Activated B cell treated with CpG ODN at 0.5 μM for 24 hours (primary cell): ENCODE results near the gene ALOX5AP. TPM values are rescaled to one million over a fixed set of nuclear protein-coding genes. Genes with fewer than 3 reads are reported as not detected.

ENCODE experiments used
- ATAC-seq: fragments of 200-7000 bp; cut with Tn5 transposase; one replicate; pipeline ENCODE4 v1.10.0; 2021; ENCODE audit warnings: low read depth, mild to moderate bottlenecking, moderate library complexity
- CTCF ChIA-PET: fragments of 350-600 bp; sonication (Branson Sonifier 250); formaldehyde crosslinking; loops from one replicate; lab custom pipeline; 2021; ENCODE audit warnings: antibody characterized with exemption; lab: Charles Lee
- POLR2A ChIA-PET: fragments of 350-600 bp; sonication (Branson Sonifier 250); formaldehyde crosslinking; loops from one replicate; lab custom pipeline; 2021; ENCODE audit warnings: antibody characterized with exemption; lab: Charles Lee
- DNase-seq: peaks from one replicate; pipeline ENCODE4 v3.0.0; 2022
- H3K27ac Mint-ChIP-seq: one replicate; pipeline ENCODE4 v1.8.0; 2020; ENCODE audit warnings: mixed read lengths
- H3K27me3 Mint-ChIP-seq: one replicate; pipeline ENCODE4 v1.8.0; 2021; ENCODE audit warnings: mixed read lengths
- H3K36me3 Mint-ChIP-seq: one replicate; pipeline ENCODE4 v1.8.0; 2021; ENCODE audit warnings: low read depth, mixed read lengths
- H3K4me1 Mint-ChIP-seq: one replicate; pipeline ENCODE4 v1.8.0; 2021; ENCODE audit warnings: mixed read lengths
- H3K4me3 Mint-ChIP-seq: one replicate; pipeline ENCODE4 v1.8.0; 2020; ENCODE audit warnings: mild to moderate bottlenecking, mixed read lengths
- H3K9me3 Mint-ChIP-seq: one replicate; pipeline ENCODE4 v1.8.0; 2020; ENCODE audit warnings: mixed read lengths
- intact Hi-C: fragments of 100-400 bp; cut with micrococcal nuclease; formaldehyde crosslinking; loops from one replicate; pipeline ENCODE4 v1.15.1; 2024
- total RNA-seq: library from RNA; stranded (reverse); gene quantifications from 2 replicates; pipeline ENCODE4 v1.2.3, GENCODE V29; 2022
- TF ChIP-seq, protein P1 (sequence below): fragments of 200-600 bp; IDR thresholded peaks from one replicate; pipeline ENCODE4 v1.8.0; 2022; ENCODE audit warnings: antibody characterized with exemption, mild to moderate bottlenecking

ALOX5AP gene
- total RNA-seq, 1 donor from 2014 or later, result 59.7 TPM

GRCh38 chr13:30800107-30800506, 64.8 kb downstream of the ALOX5AP start:
- Mint-ChIP-seq H3K4me1 (peaks cover 31% of the 10 kb centered on the region), H3K9me3 (no peaks in the 10 kb centered on the region), H3K4me3 (no peak overlapping the region), H3K27me3 (no peaks in the 10 kb centered on the region), H3K36me3 (no peaks in the 10 kb centered on the region), H3K27ac (no peak overlapping the region)
- no peak for ATAC-seq
- DNase-seq, result no peak
- intact Hi-C loops, result loop anchor here (10.0 kb wide), 1 partner anchor 155 kb away; no protein-coding TSS in a partner anchor
- TF ChIP-seq, protein P1, sequence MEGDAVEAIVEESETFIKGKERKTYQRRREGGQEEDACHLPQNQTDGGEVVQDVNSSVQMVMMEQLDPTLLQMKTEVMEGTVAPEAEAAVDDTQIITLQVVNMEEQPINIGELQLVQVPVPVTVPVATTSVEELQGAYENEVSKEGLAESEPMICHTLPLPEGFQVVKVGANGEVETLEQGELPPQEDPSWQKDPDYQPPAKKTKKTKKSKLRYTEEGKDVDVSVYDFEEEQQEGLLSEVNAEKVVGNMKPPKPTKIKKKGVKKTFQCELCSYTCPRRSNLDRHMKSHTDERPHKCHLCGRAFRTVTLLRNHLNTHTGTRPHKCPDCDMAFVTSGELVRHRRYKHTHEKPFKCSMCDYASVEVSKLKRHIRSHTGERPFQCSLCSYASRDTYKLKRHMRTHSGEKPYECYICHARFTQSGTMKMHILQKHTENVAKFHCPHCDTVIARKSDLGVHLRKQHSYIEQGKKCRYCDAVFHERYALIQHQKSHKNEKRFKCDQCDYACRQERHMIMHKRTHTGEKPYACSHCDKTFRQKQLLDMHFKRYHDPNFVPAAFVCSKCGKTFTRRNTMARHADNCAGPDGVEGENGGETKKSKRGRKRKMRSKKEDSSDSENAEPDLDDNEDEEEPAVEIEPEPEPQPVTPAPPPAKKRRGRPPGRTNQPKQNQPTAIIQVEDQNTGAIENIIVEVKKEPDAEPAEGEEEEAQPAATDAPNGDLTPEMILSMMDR, result no peak
- POLR2A ChIA-PET, result interaction anchor here (0.7 kb wide), 1 partner anchor 88 kb away, joined by 3 read pairs; no protein-coding TSS in a partner anchor
- CTCF ChIA-PET, result no interaction called here

DNA sequence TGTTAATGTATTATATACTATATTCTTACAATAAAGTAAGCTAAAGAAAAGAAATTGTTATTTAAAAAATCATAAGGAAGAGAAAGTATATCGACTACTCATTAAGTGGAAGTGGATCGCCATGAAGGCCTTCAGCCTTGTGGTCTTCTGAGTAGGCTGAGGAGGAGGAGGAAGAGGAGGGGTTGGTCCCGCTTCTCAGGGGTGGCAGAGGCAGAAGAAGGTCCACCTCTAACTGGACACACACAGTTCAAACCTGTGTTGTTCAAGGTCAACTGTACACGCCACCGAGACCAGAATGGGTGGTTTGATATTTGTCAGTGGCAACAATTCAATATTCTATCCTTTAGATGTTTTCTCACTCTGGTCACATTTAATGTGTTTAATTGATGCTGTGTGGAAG, 67.2 kb downstream of the ALOX5AP start:
- TF ChIP-seq, protein P1, result no peak
- intact Hi-C loops, result loop anchor here (1.0 to 10.0 kb wide), 6 partner anchors 62 to 547 kb away; no protein-coding TSS in a partner anchor
- H3K36me3 Mint-ChIP-seq, result no peaks in the 10 kb centered on the region
- peaks cover 11% of the 10 kb centered on the region for H3K4me1 Mint-ChIP-seq
- DNase-seq (no peak), ATAC-seq (peak; percentile 13)
- no peak overlapping the region for H3K27ac Mint-ChIP-seq
- ChIA-PET CTCF (interaction anchor here (1.1 to 2.7 kb wide), 8 partner anchors 120 to 670 kb away, joined by 3 to 15 read pairs (median 4); no protein-coding TSS in a partner anchor), POLR2A (no interaction called here)
- H3K27me3 Mint-ChIP-seq, result no peaks in the 10 kb centered on the region
- peak overlapping the region; percentile 73 for H3K4me3 Mint-ChIP-seq
- no peaks in the 10 kb centered on the region for H3K9me3 Mint-ChIP-seq

- H3K9me3 Mint-ChIP-seq, result no peaks in the 10 kb centered on the region
- intact Hi-C loops, result loop anchor here (1.0 to 10.0 kb wide), 12 partner anchors 59 to 671 kb away; partner anchors contain the start of gene USPL1
- TF ChIP-seq, protein P1, result peak; percentile 90
- H3K27me3 Mint-ChIP-seq, result no peaks in the 10 kb centered on the region
- DNase-seq, result peak; percentile 73
- ATAC-seq, result peak; percentile 98
- CTCF ChIA-PET, result interaction anchor here (1.1 to 2.7 kb wide), 11 partner anchors 34 to 671 kb away, joined by 3 to 15 read pairs (median 4); no protein-coding TSS in a partner anchor
- peak overlapping the region; percentile 73 for H3K4me3 Mint-ChIP-seq
- no peak overlapping the region for H3K27ac Mint-ChIP-seq
- peaks cover 11% of the 10 kb centered on the region for H3K4me1 Mint-ChIP-seq
- no peaks in the 10 kb centered on the region for H3K36me3 Mint-ChIP-seq
- POLR2A ChIA-PET, result interaction anchor here (1.2 kb wide), 1 partner anchor 185 kb away, joined by 5 read pairs; the partner anchor contains the start of gene USPL1
Observed at GRCh38 chr13:30802953-30803478, 67.7 kb downstream of the ALOX5AP start.

DNA sequence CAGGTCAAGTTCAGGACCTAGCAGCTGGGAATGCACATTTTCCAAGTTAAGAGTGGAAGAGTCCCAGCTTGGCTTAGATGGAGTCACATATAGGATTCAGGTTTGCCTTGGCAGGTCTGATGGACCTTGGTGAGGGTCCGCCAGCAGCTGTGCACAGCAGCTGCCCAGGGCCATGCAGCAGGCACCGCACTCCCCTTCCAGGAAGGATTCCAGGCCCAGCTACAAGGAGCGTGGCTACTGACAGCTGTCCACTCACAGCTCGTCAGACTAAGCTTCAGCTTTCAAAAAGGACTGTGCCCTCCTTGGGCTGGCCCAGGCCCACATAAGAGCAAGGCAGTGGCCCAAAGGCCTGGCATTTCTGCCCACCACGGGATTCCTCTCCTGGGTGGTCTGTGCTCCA, 68.4 kb downstream of the ALOX5AP start:
- no peak overlapping the region for H3K27ac Mint-ChIP-seq

More for the DNA sequence above, 68.4 kb downstream of the ALOX5AP start:
- Mint-ChIP-seq H3K36me3 (no peaks in the 10 kb centered on the region), H3K4me1 (peaks cover 11% of the 10 kb centered on the region), H3K27me3 (no peaks in the 10 kb centered on the region), H3K9me3 (no peaks in the 10 kb centered on the region), H3K4me3 (no peak overlapping the region)
- TF ChIP-seq, protein P1, result no peak
- CTCF ChIA-PET, result interaction anchor here (1.2 to 2.7 kb wide), 6 partner anchors 35 to 671 kb away, joined by 3 to 15 read pairs (median 4); no protein-coding TSS in a partner anchor
- POLR2A ChIA-PET, result interaction anchor here (0.6 to 1.2 kb wide), 2 partner anchors 57 to 186 kb away, joined by 3 to 5 read pairs; partner anchors contain the start of gene USPL1
- intact Hi-C loops, result loop anchor here (1.0 to 10.0 kb wide), 11 partner anchors 59 to 671 kb away; partner anchors contain the start of gene USPL1
- ATAC-seq, result no peak
- DNase-seq, result no peak
